ENCODE data around the gene MLF2. TPM values are rescaled to one million over a fixed set of nuclear protein-coding genes. Genes with fewer than 3 reads are reported as not detected.

Gene MLF2
- total and polyA plus RNA-seq, 9 of the 15 experiments (the other 6 are each of a cell fraction or from before 2014, with no cell fraction given) = 11.4 to 190 (median 139) TPM

DNA sequence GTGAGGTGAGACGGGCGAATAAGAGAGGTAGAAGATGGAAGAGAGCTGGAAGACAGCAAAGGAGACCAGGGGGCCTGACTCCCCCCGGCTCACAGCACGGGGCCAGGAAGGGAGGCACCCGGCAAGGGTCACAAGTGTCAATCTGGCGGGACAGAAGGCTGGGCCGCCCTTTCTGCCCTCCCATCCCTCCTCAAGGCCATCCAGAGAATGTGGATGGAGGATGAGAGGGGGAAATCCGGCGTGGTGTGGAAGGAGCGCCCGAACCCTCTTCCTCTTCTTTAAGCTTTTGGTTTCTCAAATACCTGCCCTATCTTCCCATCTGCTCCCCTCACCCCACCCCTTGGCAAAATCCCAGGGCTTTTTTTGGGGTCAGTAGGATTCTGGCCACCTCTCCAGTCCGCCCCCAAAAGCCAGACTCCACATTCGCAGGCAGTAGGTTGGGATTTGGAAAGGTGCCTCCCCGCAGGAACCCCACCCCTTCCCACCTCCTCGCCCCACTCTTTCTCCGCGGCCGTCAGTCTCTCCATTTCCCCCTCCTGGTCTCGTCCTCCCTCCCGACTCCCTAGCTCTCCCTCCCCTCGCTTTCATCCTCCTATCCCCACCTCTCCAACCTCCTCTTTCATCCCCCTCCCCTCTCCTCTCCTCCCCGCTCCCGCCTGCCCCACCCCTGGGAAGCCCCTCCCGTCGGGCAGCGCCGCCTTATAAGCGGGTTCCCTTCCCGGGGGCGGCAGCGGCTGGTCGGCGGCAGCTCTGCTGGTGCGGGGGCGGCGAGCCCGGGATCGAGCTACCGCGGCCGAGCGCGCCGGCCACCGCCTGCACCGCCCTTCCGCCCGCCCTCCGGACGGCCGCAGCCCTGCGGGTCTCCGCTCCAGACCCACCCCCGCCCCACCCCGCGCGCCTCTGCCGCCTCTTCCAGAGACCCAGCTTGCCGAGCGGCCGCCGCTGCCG, 13.0 kb upstream of the MLF2 start, which contains the start of gene PTMS (continued):
- TF ChIP-seq, protein P1, sequence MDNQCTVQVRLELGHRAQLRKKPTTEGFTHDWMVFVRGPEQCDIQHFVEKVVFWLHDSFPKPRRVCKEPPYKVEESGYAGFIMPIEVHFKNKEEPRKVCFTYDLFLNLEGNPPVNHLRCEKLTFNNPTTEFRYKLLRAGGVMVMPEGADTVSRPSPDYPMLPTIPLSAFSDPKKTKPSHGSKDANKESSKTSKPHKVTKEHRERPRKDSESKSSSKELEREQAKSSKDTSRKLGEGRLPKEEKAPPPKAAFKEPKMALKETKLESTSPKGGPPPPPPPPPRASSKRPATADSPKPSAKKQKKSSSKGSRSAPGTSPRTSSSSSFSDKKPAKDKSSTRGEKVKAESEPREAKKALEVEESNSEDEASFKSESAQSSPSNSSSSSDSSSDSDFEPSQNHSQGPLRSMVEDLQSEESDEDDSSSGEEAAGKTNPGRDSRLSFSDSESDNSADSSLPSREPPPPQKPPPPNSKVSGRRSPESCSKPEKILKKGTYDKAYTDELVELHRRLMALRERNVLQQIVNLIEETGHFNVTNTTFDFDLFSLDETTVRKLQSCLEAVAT (IDR thresholded peaks at IDR 0.05) = peak in 1 of 2 experiments; percentile 67; a peak in 2 of 4 replicates
- TF ChIP-seq HDGF (IDR thresholded peaks at IDR 0.05) (no peak), EGR1 (conservative IDR thresholded peaks at IDR 0.05) (peak; percentile 94), LEF1 (IDR thresholded peaks at IDR 0.05) (0 out of 2 replicates have a peak, but pooled peaks have one; percentile 29), BCOR (IDR thresholded peaks at IDR 0.05) (0 out of 2 replicates have a peak, but pooled peaks have one; percentile 18), ELF1 (tag; IDR thresholded peaks at IDR 0.05) (no peak), TAF1 (IDR thresholded peaks at IDR 0.05; ENCODE audit: control insufficient read depth, extremely low read depth, insufficient read depth, low read length, severe bottlenecking) (peak; percentile 63), HMGN3 (IDR thresholded peaks at IDR 0.05; ENCODE audit: borderline replicate concordance, extremely low read depth, insufficient read length, low read depth, low read length) (peak; percentile 44), POLR2B (IDR thresholded peaks at IDR 0.05; ENCODE audit: low read depth, partially characterized antibody) (peak; percentile 44), POLR2G (IDR thresholded peaks at IDR 0.05; ENCODE audit: low read depth, low read length) (peak; percentile 78), ZNF263 (CRISPR knock-in tag; IDR thresholded peaks at IDR 0.05; ENCODE audit: borderline replicate concordance) (peak; percentile 53; the same call in 1 of the 2 replicates), CXXC5 (CRISPR knock-in tag; IDR thresholded peaks at IDR 0.05) (peak; percentile 3), RBFOX2 (IDR thresholded peaks at IDR 0.05; ENCODE audit: low read depth, low read length) (peak; percentile 44), CCAR2 (IDR thresholded peaks at IDR 0.05; ENCODE audit: low read depth, low read length) (no peak)
- TF ChIP-seq, protein P2, sequence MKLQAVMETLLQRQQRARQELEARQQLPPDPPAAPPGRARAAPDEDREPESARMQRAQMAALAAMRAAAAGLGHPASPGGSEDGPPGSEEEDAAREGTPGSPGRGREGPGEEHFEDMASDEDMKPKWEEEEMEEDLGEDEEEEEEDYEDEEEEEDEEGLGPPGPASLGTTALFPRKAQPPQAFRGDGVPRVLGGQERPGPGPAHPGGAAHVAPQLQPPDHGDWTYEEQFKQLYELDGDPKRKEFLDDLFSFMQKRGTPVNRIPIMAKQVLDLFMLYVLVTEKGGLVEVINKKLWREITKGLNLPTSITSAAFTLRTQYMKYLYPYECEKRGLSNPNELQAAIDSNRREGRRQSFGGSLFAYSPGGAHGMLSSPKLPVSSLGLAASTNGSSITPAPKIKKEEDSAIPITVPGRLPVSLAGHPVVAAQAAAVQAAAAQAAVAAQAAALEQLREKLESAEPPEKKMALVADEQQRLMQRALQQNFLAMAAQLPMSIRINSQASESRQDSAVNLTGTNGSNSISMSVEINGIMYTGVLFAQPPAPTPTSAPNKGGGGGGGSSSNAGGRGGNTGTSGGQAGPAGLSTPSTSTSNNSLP (IDR thresholded peaks at IDR 0.05; ENCODE audit: borderline replicate concordance, low read depth, low read length) = no peak
- TF ChIP-seq, protein P3, sequence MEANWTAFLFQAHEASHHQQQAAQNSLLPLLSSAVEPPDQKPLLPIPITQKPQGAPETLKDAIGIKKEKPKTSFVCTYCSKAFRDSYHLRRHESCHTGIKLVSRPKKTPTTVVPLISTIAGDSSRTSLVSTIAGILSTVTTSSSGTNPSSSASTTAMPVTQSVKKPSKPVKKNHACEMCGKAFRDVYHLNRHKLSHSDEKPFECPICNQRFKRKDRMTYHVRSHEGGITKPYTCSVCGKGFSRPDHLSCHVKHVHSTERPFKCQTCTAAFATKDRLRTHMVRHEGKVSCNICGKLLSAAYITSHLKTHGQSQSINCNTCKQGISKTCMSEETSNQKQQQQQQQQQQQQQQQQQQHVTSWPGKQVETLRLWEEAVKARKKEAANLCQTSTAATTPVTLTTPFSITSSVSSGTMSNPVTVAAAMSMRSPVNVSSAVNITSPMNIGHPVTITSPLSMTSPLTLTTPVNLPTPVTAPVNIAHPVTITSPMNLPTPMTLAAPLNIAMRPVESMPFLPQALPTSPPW (CRISPR knock-in tag; IDR thresholded peaks at IDR 0.05) = peak; percentile 53; the same call in 1 of the 2 replicates
- TF ChIP-seq, protein P4, sequence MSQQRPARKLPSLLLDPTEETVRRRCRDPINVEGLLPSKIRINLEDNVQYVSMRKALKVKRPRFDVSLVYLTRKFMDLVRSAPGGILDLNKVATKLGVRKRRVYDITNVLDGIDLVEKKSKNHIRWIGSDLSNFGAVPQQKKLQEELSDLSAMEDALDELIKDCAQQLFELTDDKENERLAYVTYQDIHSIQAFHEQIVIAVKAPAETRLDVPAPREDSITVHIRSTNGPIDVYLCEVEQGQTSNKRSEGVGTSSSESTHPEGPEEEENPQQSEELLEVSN (IDR thresholded peaks at IDR 0.05; ENCODE audit: borderline replicate concordance in 1 of 2, extremely low read depth in 1 of 2, insufficient read depth in 1 of 2, insufficient read length in 1 of 2, low read depth in 1 of 2, low read length in 1 of 2, poor library complexity in 1 of 2, severe bottlenecking in 1 of 2) = peak in 1 of 2 experiments; percentile 8
- TF ChIP-seq, protein P5, sequence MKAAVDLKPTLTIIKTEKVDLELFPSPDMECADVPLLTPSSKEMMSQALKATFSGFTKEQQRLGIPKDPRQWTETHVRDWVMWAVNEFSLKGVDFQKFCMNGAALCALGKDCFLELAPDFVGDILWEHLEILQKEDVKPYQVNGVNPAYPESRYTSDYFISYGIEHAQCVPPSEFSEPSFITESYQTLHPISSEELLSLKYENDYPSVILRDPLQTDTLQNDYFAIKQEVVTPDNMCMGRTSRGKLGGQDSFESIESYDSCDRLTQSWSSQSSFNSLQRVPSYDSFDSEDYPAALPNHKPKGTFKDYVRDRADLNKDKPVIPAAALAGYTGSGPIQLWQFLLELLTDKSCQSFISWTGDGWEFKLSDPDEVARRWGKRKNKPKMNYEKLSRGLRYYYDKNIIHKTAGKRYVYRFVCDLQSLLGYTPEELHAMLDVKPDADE (conservative IDR thresholded peaks at IDR 0.05; ENCODE audit: control insufficient read depth, low read depth, low read length) = 0 out of 2 replicates have a peak, but pooled peaks have one; percentile 20

Measured in K562 (cell line).